Measurements from ENCODE around the gene ACOT7.
"Not testable (repeated sequence)": the region's sequence is repeated elsewhere in the genome, so short reads cannot be mapped to it uniquely, and the experiment has no call there.

Gene ACOT7

GRCh38 chr1:6233376-6233775 lies 160.2 kb downstream of the ACOT7 start:
- no peak for DNase-seq (ENCODE audit: low read depth)

- no peak for DNase-seq (ENCODE audit: low read depth)
These were observed 167.9 kb downstream of the ACOT7 start for GRCh38 chr1:6225651-6226050.

- peak; percentile 31 for DNase-seq (ENCODE audit: low read depth)
These were observed 168.8 kb downstream of the ACOT7 start for GRCh38 chr1:6224718-6225117.

- no peak for DNase-seq (ENCODE audit: low read depth)
These were observed 169.9 kb downstream of the ACOT7 start for GRCh38 chr1:6223617-6224016.

GRCh38 chr1:6222636-6223035 lies 170.9 kb downstream of the ACOT7 start:
- peak; percentile 70 for DNase-seq (ENCODE audit: low read depth)

GRCh38 chr1:6221210-6221784 lies 172.3 kb downstream of the ACOT7 start:
- DNase-seq (ENCODE audit: low read depth): no peak

- DNase-seq (ENCODE audit: low read depth): no peak
These were observed 173.3 kb downstream of the ACOT7 start for GRCh38 chr1:6220236-6220635.

- DNase-seq (ENCODE audit: low read depth): not testable (repeated sequence)
These were observed 173.9 kb downstream of the ACOT7 start for GRCh38 chr1:6219641-6220040.

- DNase-seq (ENCODE audit: low read depth): no peak
These were observed 175.0 kb downstream of the ACOT7 start for GRCh38 chr1:6218375-6219164.
